PFSK-1 (cell line): Measurements from ENCODE around the gene NUTF2.

ENCODE experiments used
- FOXP2 ChIP-seq: optimal IDR thresholded peaks from 2 replicates; pipeline ENCODE3; 2011; ENCODE audit warnings: borderline replicate concordance, control low read depth, inconsistent platforms; ENCODE audit not compliant: insufficient read depth; ENCODE audit errors: extremely low read length, extremely low read depth
- POLR2AphosphoS5 ChIP-seq: IDR thresholded peaks from 2 replicates; pipeline ENCODE4 v1.6.1; 2012; ENCODE audit warnings: low read depth, mild to moderate bottlenecking, control low read depth, low read length, moderate library complexity
- SIN3A ChIP-seq: IDR thresholded peaks from 2 replicates; pipeline ENCODE4 v1.6.1; 2012; ENCODE audit warnings: mild to moderate bottlenecking, low read length, moderate library complexity, borderline replicate concordance; ENCODE audit not compliant: insufficient read depth
- TAF1 ChIP-seq: IDR thresholded peaks from 2 replicates; pipeline ENCODE4 v1.6.1; 2012; ENCODE audit warnings: low read length, control low read depth, borderline replicate concordance; ENCODE audit not compliant: insufficient read depth
- TF ChIP-seq, protein P1 (sequence below), 2 experiments: IDR thresholded peaks; 2 replicates each; pipeline versions ENCODE4 v1.6.1 to v1.8.0; 2011 to 2012; ENCODE audit warnings: low read depth in 2 of 2, low read length in 2 of 2, control low read depth in 1 of 2, inconsistent platforms in 1 of 2, mild to moderate bottlenecking in 1 of 2, moderate library complexity in 1 of 2; ENCODE audit not compliant: insufficient read depth in 1 of 2

Gene NUTF2

DNA sequence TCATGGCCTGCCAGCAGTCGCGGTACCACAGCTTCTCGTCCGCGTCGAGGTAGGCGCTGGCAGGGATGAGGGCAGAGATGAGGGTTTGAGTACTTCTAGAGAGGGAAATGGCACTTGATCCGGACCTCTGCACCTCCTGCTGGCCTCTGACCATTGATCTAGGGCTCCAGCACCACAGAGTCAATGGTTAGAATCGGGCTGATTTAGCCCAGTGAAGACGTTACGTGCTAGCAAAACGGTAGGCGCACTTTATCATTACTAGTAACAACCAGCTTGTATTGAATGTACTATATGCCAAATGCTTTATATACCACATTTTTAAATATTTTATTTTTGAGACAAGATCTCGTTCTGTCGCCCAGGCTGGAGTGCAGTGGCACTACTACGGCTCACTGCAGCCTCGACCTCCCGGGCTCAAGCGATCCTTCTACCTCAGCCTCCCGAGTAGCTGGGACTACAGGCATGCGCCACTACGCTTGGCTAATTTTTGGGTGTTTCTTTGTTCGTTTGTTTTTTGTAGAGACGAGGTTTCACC is 39.5 kb upstream of the NUTF2 start:
- no peak for TF ChIP-seq POLR2AphosphoS5
- no peak for TF ChIP-seq TAF1
- no peak for TF ChIP-seq FOXP2
- no peak for TF ChIP-seq SIN3A
- TF ChIP-seq, protein P1, sequence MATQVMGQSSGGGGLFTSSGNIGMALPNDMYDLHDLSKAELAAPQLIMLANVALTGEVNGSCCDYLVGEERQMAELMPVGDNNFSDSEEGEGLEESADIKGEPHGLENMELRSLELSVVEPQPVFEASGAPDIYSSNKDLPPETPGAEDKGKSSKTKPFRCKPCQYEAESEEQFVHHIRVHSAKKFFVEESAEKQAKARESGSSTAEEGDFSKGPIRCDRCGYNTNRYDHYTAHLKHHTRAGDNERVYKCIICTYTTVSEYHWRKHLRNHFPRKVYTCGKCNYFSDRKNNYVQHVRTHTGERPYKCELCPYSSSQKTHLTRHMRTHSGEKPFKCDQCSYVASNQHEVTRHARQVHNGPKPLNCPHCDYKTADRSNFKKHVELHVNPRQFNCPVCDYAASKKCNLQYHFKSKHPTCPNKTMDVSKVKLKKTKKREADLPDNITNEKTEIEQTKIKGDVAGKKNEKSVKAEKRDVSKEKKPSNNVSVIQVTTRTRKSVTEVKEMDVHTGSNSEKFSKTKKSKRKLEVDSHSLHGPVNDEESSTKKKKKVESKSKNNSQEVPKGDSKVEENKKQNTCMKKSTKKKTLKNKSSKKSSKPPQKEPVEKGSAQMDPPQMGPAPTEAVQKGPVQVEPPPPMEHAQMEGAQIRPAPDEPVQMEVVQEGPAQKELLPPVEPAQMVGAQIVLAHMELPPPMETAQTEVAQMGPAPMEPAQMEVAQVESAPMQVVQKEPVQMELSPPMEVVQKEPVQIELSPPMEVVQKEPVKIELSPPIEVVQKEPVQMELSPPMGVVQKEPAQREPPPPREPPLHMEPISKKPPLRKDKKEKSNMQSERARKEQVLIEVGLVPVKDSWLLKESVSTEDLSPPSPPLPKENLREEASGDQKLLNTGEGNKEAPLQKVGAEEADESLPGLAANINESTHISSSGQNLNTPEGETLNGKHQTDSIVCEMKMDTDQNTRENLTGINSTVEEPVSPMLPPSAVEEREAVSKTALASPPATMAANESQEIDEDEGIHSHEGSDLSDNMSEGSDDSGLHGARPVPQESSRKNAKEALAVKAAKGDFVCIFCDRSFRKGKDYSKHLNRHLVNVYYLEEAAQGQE (IDR thresholded peaks at IDR 0.05; ENCODE audit: insufficient read depth in 1 of 2, low read depth in 2 of 2, low read length in 2 of 2), result no peak

DNA sequence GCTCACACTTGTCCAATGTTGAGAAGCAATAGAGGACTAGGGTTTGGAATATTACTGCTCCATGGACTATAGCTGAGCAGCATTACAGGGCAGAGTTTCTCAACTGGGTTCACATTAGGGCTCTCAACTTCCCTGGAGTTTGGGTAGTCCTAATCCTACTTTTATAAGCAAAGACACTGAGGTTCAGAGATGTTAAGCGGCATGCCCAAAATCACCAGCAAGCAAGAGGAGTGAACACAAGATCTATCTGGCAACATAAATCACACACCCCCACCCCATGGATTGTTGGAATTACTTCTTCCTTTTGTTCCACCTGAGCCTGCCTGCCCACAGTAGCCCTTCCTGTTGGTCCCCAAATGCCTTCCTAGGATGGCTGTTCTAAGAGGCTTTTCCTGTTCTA is 34.8 kb upstream of the NUTF2 start:
- TF ChIP-seq SIN3A (no peak), POLR2AphosphoS5 (no peak), TAF1 (no peak), FOXP2 (no peak)
- TF ChIP-seq, protein P1 (IDR thresholded peaks at IDR 0.05; ENCODE audit: insufficient read depth in 1 of 2, low read depth in 2 of 2, low read length in 2 of 2), result no peak

DNA sequence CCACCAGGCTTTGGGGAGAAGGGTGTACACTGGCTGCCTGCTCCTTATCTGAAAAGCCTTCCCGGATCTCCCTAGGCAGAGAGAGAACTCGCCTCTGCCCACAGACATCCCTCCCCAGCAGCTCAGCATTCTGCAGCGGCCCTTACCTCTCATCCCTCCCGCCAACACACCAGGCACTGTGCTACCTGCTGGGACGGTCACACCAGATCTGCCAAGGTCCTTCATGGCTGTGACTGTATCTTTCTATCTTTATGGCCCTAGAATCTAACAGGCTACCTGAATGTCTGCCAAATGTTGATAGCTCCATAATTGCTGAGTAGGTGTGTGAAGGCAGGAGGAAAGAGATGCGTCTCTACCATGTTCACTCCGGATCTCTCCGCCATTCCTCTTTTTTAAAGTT is 32.2 kb upstream of the NUTF2 start:
- no peak for TF ChIP-seq FOXP2
- TF ChIP-seq TAF1, result no peak
- TF ChIP-seq SIN3A, result no peak
- TF ChIP-seq, protein P1 (IDR thresholded peaks at IDR 0.05; ENCODE audit: insufficient read depth in 1 of 2, low read depth in 2 of 2, low read length in 2 of 2), result no peak
- TF ChIP-seq POLR2AphosphoS5, result no peak

DNA sequence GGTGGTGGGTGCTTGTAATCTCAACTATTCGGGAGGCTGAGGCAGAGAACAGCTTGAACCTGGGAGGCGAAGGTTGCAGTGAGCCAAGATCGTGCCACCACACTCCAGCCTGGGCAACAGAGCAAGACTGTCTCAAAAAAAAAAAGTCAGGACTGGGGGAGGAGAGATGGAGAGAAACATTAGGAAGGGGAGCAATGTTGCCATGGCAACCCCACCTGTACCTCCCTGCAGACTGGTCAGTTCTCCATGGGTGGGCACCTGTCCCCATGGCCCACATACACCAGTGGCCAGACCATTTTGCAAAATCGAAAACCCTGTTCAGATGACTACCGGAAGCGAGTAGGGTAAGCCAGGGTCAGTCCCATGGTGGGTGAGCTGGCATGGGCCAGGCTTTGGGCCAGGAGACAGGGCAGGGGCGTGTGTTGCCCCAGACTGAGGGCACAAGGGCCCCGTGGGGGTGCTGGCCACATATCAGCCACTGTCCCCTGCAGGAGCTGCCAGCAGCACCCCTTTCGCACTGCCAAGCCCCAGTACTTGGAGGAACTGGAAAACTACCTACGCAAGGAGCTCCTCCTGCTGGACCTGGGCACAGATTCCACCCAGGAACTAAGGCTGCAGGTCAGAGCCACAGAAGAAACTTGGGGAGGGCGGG is 26.0 kb upstream of the NUTF2 start:
- TF ChIP-seq SIN3A (no peak), POLR2AphosphoS5 (no peak), FOXP2 (no peak), TAF1 (no peak)
- TF ChIP-seq, protein P1 (IDR thresholded peaks at IDR 0.05; ENCODE audit: insufficient read depth in 1 of 2, low read depth in 2 of 2, low read length in 2 of 2), result no peak

DNA sequence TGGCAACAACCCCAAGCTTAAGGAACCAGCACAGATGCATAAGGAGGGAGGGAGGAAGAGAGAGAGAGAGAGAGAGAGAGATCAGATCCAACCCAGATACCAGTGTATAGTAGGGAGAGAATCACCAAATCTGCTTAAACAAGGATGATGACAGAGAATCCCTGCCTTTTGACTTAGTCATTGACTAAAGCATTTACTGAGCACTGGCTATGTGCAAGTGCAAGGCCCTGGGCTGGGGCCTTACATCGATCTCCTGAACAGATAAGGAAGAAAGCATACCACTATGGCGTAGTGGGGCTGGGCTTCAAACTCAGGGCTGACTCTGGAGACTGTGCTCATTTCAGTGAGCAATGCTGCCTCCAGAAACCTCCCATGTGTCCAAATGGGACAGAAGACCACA is 24.2 kb upstream of the NUTF2 start:
- no peak for TF ChIP-seq SIN3A
- TF ChIP-seq POLR2AphosphoS5, result no peak
- no peak for TF ChIP-seq TAF1
- TF ChIP-seq, protein P1 (IDR thresholded peaks at IDR 0.05; ENCODE audit: insufficient read depth in 1 of 2, low read depth in 2 of 2, low read length in 2 of 2), result no peak
- no peak for TF ChIP-seq FOXP2
